HG03439 (cell line): ENCODE data around the gene SLC7A8.

Experiments
- ATAC-seq: cut with Tn5 transposase; IDR thresholded peaks from one replicate; pipeline ENCODE4 v1.9.1; 2021; ENCODE audit warnings: mild to moderate bottlenecking, moderate library complexity; ENCODE audit not compliant: unreplicated experiment

Gene SLC7A8

GRCh38 chr14:23097786-23098185, 85.7 kb downstream of the SLC7A8 start:
- no peak for ATAC-seq

GRCh38 chr14:23095196-23096108, 88.0 kb downstream of the SLC7A8 start, which contains the start of gene C14orf119:
C14orf119 (plus strand) TSS chr14:23095505; CDS start chr14:23097659, 2,154 bp downstream.
- ATAC-seq: peak; percentile 93

- ATAC-seq: peak; percentile 41
These were observed 88.7 kb downstream of the SLC7A8 start, which contains the start of gene ACIN1 for GRCh38 chr14:23094666-23095195. ACIN1 (minus strand) TSS chr14:23095136; CDS start chr14:23095112, 24 bp downstream.

GRCh38 chr14:23093991-23094665, 89.3 kb downstream of the SLC7A8 start:
- no peak for ATAC-seq

GRCh38 chr14:23093526-23093925, 89.9 kb downstream of the SLC7A8 start:
- no peak for ATAC-seq

- no peak for ATAC-seq
These were observed 90.4 kb downstream of the SLC7A8 start for GRCh38 chr14:23093104-23093503.

GRCh38 chr14:23091294-23092225, 91.9 kb downstream of the SLC7A8 start:
- no peak for ATAC-seq

GRCh38 chr14:23090254-23090636, 93.2 kb downstream of the SLC7A8 start:
- ATAC-seq: no peak

GRCh38 chr14:23089498-23090253, 93.8 kb downstream of the SLC7A8 start:
- ATAC-seq: no peak

GRCh38 chr14:23086565-23086964, 96.9 kb downstream of the SLC7A8 start:
- ATAC-seq: no peak

GRCh38 chr14:23085458-23085857, 98.0 kb downstream of the SLC7A8 start:
- no peak for ATAC-seq

- no peak for ATAC-seq
These were observed 103.0 kb downstream of the SLC7A8 start for GRCh38 chr14:23080474-23080873.

- no peak for ATAC-seq
These were observed 103.7 kb downstream of the SLC7A8 start for GRCh38 chr14:23079716-23080115.

GRCh38 chr14:23078692-23079116, 104.8 kb downstream of the SLC7A8 start:
- no peak for ATAC-seq

GRCh38 chr14:23077962-23078361, 105.5 kb downstream of the SLC7A8 start:
- no peak for ATAC-seq

- no peak for ATAC-seq
These were observed 106.6 kb downstream of the SLC7A8 start for GRCh38 chr14:23076785-23077408.
